H9 (cell line): ENCODE results near the gene PP2D1. TPM values are rescaled to one million over a fixed set of nuclear protein-coding genes. Genes with fewer than 3 reads are reported as not detected.

ENCODE experiments used
- DNase-seq: peaks from one replicate; pipeline ENCODE4 v3.0.0-alpha.2; 2017
- H2AFZ ChIP-seq: one replicate; pipeline ENCODE4 v1.6.1; 2013; ENCODE audit warnings: mild to moderate bottlenecking, low read length, control low read depth, moderate library complexity
- H2AK5ac ChIP-seq: 2 replicates; pipeline ENCODE4 v1.6.1; 2013; ENCODE audit warnings: low read length, control low read depth, mixed read lengths; ENCODE audit not compliant: insufficient read length
- H2BK120ac ChIP-seq: one replicate; pipeline ENCODE4 v1.6.1; 2013; ENCODE audit warnings: low read depth, mild to moderate bottlenecking, low read length, control low read depth, inconsistent platforms; ENCODE audit not compliant: poor library complexity, severe bottlenecking
- H2BK12ac ChIP-seq: 2 replicates; pipeline ENCODE4 v1.6.1; 2013; ENCODE audit warnings: low read length, control low read depth, mixed read lengths, low read depth; ENCODE audit not compliant: insufficient read length
- H2BK15ac ChIP-seq: 2 replicates; pipeline ENCODE4 v1.6.1; 2013; ENCODE audit warnings: low read depth, low read length, control low read depth
- H2BK20ac ChIP-seq: one replicate; pipeline ENCODE4 v1.6.1; 2013; ENCODE audit warnings: low read depth, mild to moderate bottlenecking, low read length, control low read depth, inconsistent platforms; ENCODE audit not compliant: poor library complexity, severe bottlenecking
- H2BK5ac ChIP-seq: 2 replicates; pipeline ENCODE4 v1.6.1; 2013; ENCODE audit warnings: low read length, control low read depth, mixed read lengths; ENCODE audit not compliant: insufficient read length
- H3K14ac ChIP-seq: 2 replicates; pipeline ENCODE4 v1.6.1; 2013; ENCODE audit warnings: low read length, control low read depth; ENCODE audit not compliant: insufficient read depth
- H3K18ac ChIP-seq: 2 replicates; pipeline ENCODE4 v1.6.1; 2013; ENCODE audit warnings: low read depth, mild to moderate bottlenecking, mixed read lengths, low read length, control low read depth; ENCODE audit not compliant: insufficient read length
- H3K23ac ChIP-seq: 2 replicates; pipeline ENCODE4 v1.6.1; 2013; ENCODE audit warnings: low read length, control low read depth, mixed read lengths, low read depth; ENCODE audit not compliant: insufficient read length
- H3K23me2 ChIP-seq: 2 replicates; pipeline ENCODE4 v1.6.1; 2013; ENCODE audit warnings: low read depth, mild to moderate bottlenecking, mixed read lengths, low read length, control low read depth; ENCODE audit not compliant: insufficient read length, poor library complexity, severe bottlenecking
- H3K27ac ChIP-seq: 2 replicates; pipeline ENCODE4 v1.5.1; 2013; ENCODE audit warnings: low read length, control low read depth, mixed read lengths, low read depth; ENCODE audit not compliant: insufficient read length
- H3K27me3 ChIP-seq: 2 replicates; pipeline ENCODE4 v1.6.1; 2013; ENCODE audit warnings: low read length, control low read depth, inconsistent platforms; ENCODE audit not compliant: insufficient read depth
- H3K4ac ChIP-seq: 2 replicates; pipeline ENCODE4 v1.6.1; 2013; ENCODE audit warnings: low read depth, mild to moderate bottlenecking, control low read depth, inconsistent platforms, low read length, moderate library complexity
- H3K4me1 ChIP-seq: 2 replicates; pipeline ENCODE4 v1.6.1; 2013; ENCODE audit warnings: low read length, control low read depth, inconsistent platforms; ENCODE audit not compliant: insufficient read depth
- H3K4me2 ChIP-seq: 2 replicates; pipeline ENCODE4 v1.6.1; 2013; ENCODE audit warnings: low read length, control low read depth, mixed read lengths; ENCODE audit not compliant: insufficient read length, insufficient read depth
- H3K56ac ChIP-seq: 2 replicates; pipeline ENCODE4 v1.6.1; 2013; ENCODE audit warnings: low read depth, mild to moderate bottlenecking, mixed read lengths, low read length, control low read depth; ENCODE audit not compliant: insufficient read length
- H3K79me1 ChIP-seq: 2 replicates; pipeline ENCODE4 v1.6.1; 2013; ENCODE audit warnings: low read depth, mild to moderate bottlenecking, moderate library complexity, low read length, control low read depth, inconsistent platforms; ENCODE audit not compliant: insufficient read depth, poor library complexity, severe bottlenecking
- H3K79me2 ChIP-seq: 2 replicates; pipeline ENCODE4 v1.6.1; 2013; ENCODE audit warnings: low read length, control low read depth, inconsistent platforms; ENCODE audit not compliant: insufficient read depth
- H3K9ac ChIP-seq: 2 replicates; pipeline ENCODE4 v1.6.1; 2013; ENCODE audit warnings: low read length, control low read depth, mixed read lengths; ENCODE audit not compliant: insufficient read length; ENCODE audit errors: extremely low read depth
- H3K9me3 ChIP-seq: one replicate; pipeline ENCODE4 v1.6.1; 2013; ENCODE audit warnings: low read depth, low read length, inconsistent platforms; ENCODE audit not compliant: control insufficient read depth
- H3T11ph ChIP-seq: one replicate; pipeline ENCODE4 v1.6.1; 2013; ENCODE audit warnings: mild to moderate bottlenecking, low read length, control low read depth, inconsistent platforms
- H4K20me1 ChIP-seq: one replicate; pipeline ENCODE4 v1.6.1; 2013; ENCODE audit not compliant: control insufficient read depth, insufficient read length, insufficient read depth
- H4K5ac ChIP-seq: 2 replicates; pipeline ENCODE4 v1.6.1; 2013; ENCODE audit warnings: low read depth, mild to moderate bottlenecking, mixed read lengths, low read length, control low read depth; ENCODE audit not compliant: insufficient read length
- H4K8ac ChIP-seq: replicated peaks from 2 replicates; pipeline ENCODE4 v1.6.1; 2013; ENCODE audit warnings: low read length, control low read depth, mixed read lengths, low read depth; ENCODE audit not compliant: insufficient read length
- H4K91ac ChIP-seq: 2 replicates; pipeline ENCODE4 v1.6.1; 2013; ENCODE audit warnings: low read depth, mild to moderate bottlenecking, moderate library complexity, mixed read lengths, low read length, control low read depth; ENCODE audit not compliant: insufficient read length
- H3K27ac Mint-ChIP-seq, 3 experiments: 2 replicates in 2 of 3; 3 replicates in 1 of 3; pipeline ENCODE4 v1.8.0; 2020 to 2021; ENCODE audit warnings: mixed read lengths in 3 of 3, mild to moderate bottlenecking in 1 of 3, moderate library complexity in 1 of 3
- H3K27me3 Mint-ChIP-seq: 2 replicates; pipeline ENCODE4 v1.8.0; 2021; ENCODE audit warnings: low read depth, mild to moderate bottlenecking, moderate library complexity, mixed read lengths
- H3K36me3 Mint-ChIP-seq, 3 experiments: 2 replicates in 2 of 3; 3 replicates in 1 of 3; pipeline ENCODE4 v1.8.0; 2020 to 2021; ENCODE audit warnings: low read depth in 3 of 3, mixed read lengths in 3 of 3; ENCODE audit not compliant: insufficient read depth in 1 of 3
- H3K4me1 Mint-ChIP-seq, 2 experiments: 2 replicates each; pipeline ENCODE4 v1.8.0; 2020; ENCODE audit warnings: mixed read lengths in 2 of 2
- H3K4me3 Mint-ChIP-seq, 2 experiments: 2 replicates in 1 of 2; 3 replicates in 1 of 2; pipeline ENCODE4 v1.8.0; 2020 to 2021; ENCODE audit warnings: mild to moderate bottlenecking in 2 of 2, mixed read lengths in 2 of 2, moderate library complexity in 1 of 2
- H3K9me3 Mint-ChIP-seq, 2 experiments: 2 replicates in 1 of 2; 3 replicates in 1 of 2; pipeline ENCODE4 v1.8.0; 2020; ENCODE audit warnings: mild to moderate bottlenecking in 2 of 2, mixed read lengths in 2 of 2, moderate library complexity in 1 of 2
- WGBS: extraction: QIAGEN DNeasy Blood & Tissue Kit; methylation state at CpG from one replicate; pipeline ENCODE4 v1.1.7; 2013; ENCODE audit warnings: missing lambda C conversion rate, low lambda C conversion rate, mixed read lengths; ENCODE audit not compliant: insufficient read length; ENCODE audit errors: extremely low coverage; 5-methylcytosine and 5-hydroxymethylcytosine counted together
- total RNA-seq: library from RNA; stranded (reverse); gene quantifications from 2 replicates; pipeline ENCODE4 v1.2.1, GENCODE V29; 2021
- TF ChIP-seq, protein P1 (sequence below): fragments of 200-600 bp; sonication (generic); conservative IDR thresholded peaks from 3 replicates; pipeline ENCODE4 v1.8.0; 2021; ENCODE audit warnings: antibody characterized with exemption, mild to moderate bottlenecking

Gene PP2D1
- total RNA-seq, 1 experiment from 2014 or later = not detected

DNA sequence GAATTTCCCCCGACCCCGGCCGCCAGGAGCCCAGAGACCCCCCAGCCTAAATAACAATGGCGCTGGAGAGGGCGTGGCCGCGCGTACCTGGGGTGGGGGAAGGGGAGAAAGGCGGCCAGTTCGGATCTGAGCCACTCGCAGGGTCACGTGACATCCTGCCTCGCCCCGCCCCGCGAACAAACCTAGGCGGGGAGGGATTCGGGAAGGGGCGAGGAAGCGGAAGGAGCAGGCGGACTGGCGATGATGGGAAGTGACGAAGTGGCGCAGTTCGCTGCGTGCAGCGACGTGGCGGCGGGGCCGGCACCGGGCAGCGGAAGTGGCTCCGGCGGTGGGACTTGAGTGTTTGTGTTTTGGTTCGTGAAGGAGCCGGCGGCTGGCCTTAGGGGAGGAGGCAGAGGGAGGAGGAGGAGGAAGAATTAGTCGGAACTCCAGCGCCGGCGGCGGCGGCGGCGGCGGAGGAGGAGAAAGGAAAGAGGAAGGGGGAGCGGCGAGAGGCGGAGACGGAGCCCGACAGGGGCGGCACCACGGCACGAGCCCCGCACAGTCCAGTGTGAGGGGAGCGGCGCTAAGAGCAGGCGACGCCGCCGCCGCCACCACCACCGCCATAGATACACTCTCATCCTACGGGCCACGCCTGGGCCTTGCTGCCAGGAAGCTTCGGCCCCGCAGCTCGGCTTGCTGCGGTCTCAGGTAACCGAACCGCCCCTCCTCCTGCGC is 65.1 kb downstream of the PP2D1 start, which contains the start of gene RAB5A:
TSS of gene RAB5A (plus strand) at position 266 of the 717 bp plus-strand sequence. CDS start 3,802 bp downstream, outside the sequence.
- Mint-ChIP-seq H3K4me3 (peak within 1 kb of the TSS; percentile 99), H3K27ac (peak within 1 kb of the TSS; percentile 100), H3K4me1 (peaks cover 33 to 40% of the 10 kb centered on the region in 2 experiments), H3K36me3 (peaks cover 9 to 28% (median 22%) of the 10 kb centered on the region in 3 experiments), H3K27me3 (no peaks in the 10 kb centered on the region; the same call in 1 of the 2 replicates), H3K9me3 (peaks cover 2 to 5% of the 10 kb centered on the region in 2 experiments; a peak in 3 of 5 replicates)
- Histone ChIP-seq H2BK120ac (peak within 1 kb of the TSS; percentile 96), H2BK15ac (no peak within 1 kb of the TSS), H3T11ph (peak within 1 kb of the TSS; percentile 91), H3K23ac (no peak within 1 kb of the TSS), H3K4me2 (peak within 1 kb of the TSS; percentile 82), H3K23me2 (peaks cover 4% of the 10 kb centered on the region), H2AK5ac (no peak within 1 kb of the TSS), H3K9me3 (no peaks in the 10 kb centered on the region), H3K14ac (peak within 1 kb of the TSS; percentile 98), H3K18ac (peak within 1 kb of the TSS; percentile 96), H2BK12ac (peak within 1 kb of the TSS; percentile 82), H3K27ac (peak within 1 kb of the TSS; percentile 62), H3K4ac (peak within 1 kb of the TSS; percentile 71; the same call in 1 of the 2 replicates), H3K4me1 (no peaks in the 10 kb centered on the region; the same call in 1 of the 2 replicates), H3K79me2 (peaks cover 28% of the 10 kb centered on the region; the same call in 1 of the 2 replicates), H3K56ac (no peak within 1 kb of the TSS), H4K5ac (peak within 1 kb of the TSS; percentile 85), H3K79me1 (no peaks in the 10 kb centered on the region), H2BK5ac (peak within 1 kb of the TSS; percentile 90), H4K20me1 (peaks cover 5% of the 10 kb centered on the region), H3K9ac (peak within 1 kb of the TSS; percentile 90), H2AFZ (no peak within 1 kb of the TSS), H4K91ac (peak within 1 kb of the TSS; percentile 54), H4K8ac (peak within 1 kb of the TSS; percentile 64), H3K27me3 (no peaks in the 10 kb centered on the region), H2BK20ac (peak within 1 kb of the TSS; percentile 15)
- DNase-seq = peak; percentile 99
- WGBS = no CpG with 5 or more reads among the region's 73 CpGs
- TF ChIP-seq, protein P1, sequence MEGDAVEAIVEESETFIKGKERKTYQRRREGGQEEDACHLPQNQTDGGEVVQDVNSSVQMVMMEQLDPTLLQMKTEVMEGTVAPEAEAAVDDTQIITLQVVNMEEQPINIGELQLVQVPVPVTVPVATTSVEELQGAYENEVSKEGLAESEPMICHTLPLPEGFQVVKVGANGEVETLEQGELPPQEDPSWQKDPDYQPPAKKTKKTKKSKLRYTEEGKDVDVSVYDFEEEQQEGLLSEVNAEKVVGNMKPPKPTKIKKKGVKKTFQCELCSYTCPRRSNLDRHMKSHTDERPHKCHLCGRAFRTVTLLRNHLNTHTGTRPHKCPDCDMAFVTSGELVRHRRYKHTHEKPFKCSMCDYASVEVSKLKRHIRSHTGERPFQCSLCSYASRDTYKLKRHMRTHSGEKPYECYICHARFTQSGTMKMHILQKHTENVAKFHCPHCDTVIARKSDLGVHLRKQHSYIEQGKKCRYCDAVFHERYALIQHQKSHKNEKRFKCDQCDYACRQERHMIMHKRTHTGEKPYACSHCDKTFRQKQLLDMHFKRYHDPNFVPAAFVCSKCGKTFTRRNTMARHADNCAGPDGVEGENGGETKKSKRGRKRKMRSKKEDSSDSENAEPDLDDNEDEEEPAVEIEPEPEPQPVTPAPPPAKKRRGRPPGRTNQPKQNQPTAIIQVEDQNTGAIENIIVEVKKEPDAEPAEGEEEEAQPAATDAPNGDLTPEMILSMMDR = no peak
